Measurements from ENCODE around the gene SLC12A7.

The SLC12A7 gene

GRCh38 chr5:1033178-1033577 is 78.7 kb downstream of the SLC12A7 start:
- H3F3A ChIP-seq (ENCODE audit: low read depth), result no peaks in the 10 kb centered on the region
- no peak overlapping the region for H3K4me3 ChIP-seq (ENCODE audit: low read length, poor library complexity, severe bottlenecking)
- H3K9ac ChIP-seq (ENCODE audit: low read depth, low read length, poor library complexity, severe bottlenecking), result no peak overlapping the region
- no peak overlapping the region for H2AFZ ChIP-seq (ENCODE audit: low read length)
- H3K9me2 ChIP-seq (replicated peaks; ENCODE audit: low read depth, low read length), result no peaks in the 10 kb centered on the region
- no peak for TF ChIP-seq EZH2phosphoT487 (IDR thresholded peaks at IDR 0.05; ENCODE audit: borderline replicate concordance)
- TF ChIP-seq, protein P1, sequence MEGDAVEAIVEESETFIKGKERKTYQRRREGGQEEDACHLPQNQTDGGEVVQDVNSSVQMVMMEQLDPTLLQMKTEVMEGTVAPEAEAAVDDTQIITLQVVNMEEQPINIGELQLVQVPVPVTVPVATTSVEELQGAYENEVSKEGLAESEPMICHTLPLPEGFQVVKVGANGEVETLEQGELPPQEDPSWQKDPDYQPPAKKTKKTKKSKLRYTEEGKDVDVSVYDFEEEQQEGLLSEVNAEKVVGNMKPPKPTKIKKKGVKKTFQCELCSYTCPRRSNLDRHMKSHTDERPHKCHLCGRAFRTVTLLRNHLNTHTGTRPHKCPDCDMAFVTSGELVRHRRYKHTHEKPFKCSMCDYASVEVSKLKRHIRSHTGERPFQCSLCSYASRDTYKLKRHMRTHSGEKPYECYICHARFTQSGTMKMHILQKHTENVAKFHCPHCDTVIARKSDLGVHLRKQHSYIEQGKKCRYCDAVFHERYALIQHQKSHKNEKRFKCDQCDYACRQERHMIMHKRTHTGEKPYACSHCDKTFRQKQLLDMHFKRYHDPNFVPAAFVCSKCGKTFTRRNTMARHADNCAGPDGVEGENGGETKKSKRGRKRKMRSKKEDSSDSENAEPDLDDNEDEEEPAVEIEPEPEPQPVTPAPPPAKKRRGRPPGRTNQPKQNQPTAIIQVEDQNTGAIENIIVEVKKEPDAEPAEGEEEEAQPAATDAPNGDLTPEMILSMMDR (conservative IDR thresholded peaks at IDR 0.05; ENCODE audit: low read length), result no peak
- H3K79me2 ChIP-seq (ENCODE audit: insufficient read depth, low read length), result peaks cover 5% of the 10 kb centered on the region; the same call in 1 of the 2 replicates
- H3K4me1 ChIP-seq (ENCODE audit: insufficient read depth, low read length, poor library complexity, severe bottlenecking), result no peaks in the 10 kb centered on the region
- H3K9me3 ChIP-seq (ENCODE audit: insufficient read depth, low read depth, low read length), result no peaks in the 10 kb centered on the region
- no peak overlapping the region for H3K4me2 ChIP-seq (ENCODE audit: low read depth, low read length, poor library complexity, severe bottlenecking)
- H3K36me3 ChIP-seq (ENCODE audit: insufficient read depth, low read length), result peaks cover 21% of the 10 kb centered on the region; the same call in 1 of the 2 replicates
- peaks cover 2% of the 10 kb centered on the region for H4K20me1 ChIP-seq (ENCODE audit: insufficient read depth, low read length, poor library complexity, severe bottlenecking)
- no peaks in the 10 kb centered on the region for H3K27me3 ChIP-seq (ENCODE audit: insufficient read depth, low read length, poor library complexity, severe bottlenecking)

GRCh38 chr5:1032551-1033027 is 79.3 kb downstream of the SLC12A7 start:
- H3K36me3 ChIP-seq (ENCODE audit: insufficient read depth, low read length), result peaks cover 21% of the 10 kb centered on the region; the same call in 1 of the 2 replicates
- H3K4me3 ChIP-seq (ENCODE audit: low read length, poor library complexity, severe bottlenecking), result no peak overlapping the region

DNA sequence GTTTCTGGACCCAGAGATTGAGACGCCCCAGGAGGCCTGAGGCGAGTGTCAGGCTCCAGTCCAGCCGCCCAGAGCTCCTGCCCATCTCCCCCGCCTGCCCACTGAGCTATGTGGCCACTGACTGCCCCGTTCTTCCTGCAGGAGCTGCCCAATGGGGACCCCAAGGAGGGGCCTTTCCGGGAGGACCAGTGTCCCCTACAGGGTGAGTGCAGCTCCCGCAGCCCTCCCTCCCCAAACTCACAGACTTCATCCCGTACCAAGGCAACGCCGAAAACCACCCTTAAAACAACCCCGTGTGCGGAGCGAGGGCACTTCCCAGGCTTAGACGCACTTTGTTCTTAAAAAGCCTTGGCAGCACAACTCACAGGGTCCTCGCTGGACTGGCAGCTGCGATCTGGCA is 79.9 kb downstream of the SLC12A7 start:
- Histone ChIP-seq H3K4me1 (ENCODE audit: insufficient read depth, low read length, poor library complexity, severe bottlenecking) (no peaks in the 10 kb centered on the region), H3K9me3 (ENCODE audit: insufficient read depth, low read depth, low read length) (no peaks in the 10 kb centered on the region), H3K9ac (ENCODE audit: low read depth, low read length, poor library complexity, severe bottlenecking) (no peak overlapping the region), H3K79me2 (ENCODE audit: insufficient read depth, low read length) (peaks cover 5% of the 10 kb centered on the region; the same call in 1 of the 2 replicates), H3K4me3 (ENCODE audit: low read length, poor library complexity, severe bottlenecking) (no peak overlapping the region), H3F3A (ENCODE audit: low read depth) (no peaks in the 10 kb centered on the region), H3K36me3 (ENCODE audit: insufficient read depth, low read length) (peaks cover 21% of the 10 kb centered on the region; the same call in 1 of the 2 replicates), H4K20me1 (ENCODE audit: insufficient read depth, low read length, poor library complexity, severe bottlenecking) (peaks cover 2% of the 10 kb centered on the region), H3K9me2 (replicated peaks; ENCODE audit: low read depth, low read length) (no peaks in the 10 kb centered on the region), H2AFZ (ENCODE audit: low read length) (no peak overlapping the region), H3K27me3 (ENCODE audit: insufficient read depth, low read length, poor library complexity, severe bottlenecking) (no peaks in the 10 kb centered on the region), H3K4me2 (ENCODE audit: low read depth, low read length, poor library complexity, severe bottlenecking) (no peak overlapping the region)
- no peak for TF ChIP-seq EZH2phosphoT487 (IDR thresholded peaks at IDR 0.05; ENCODE audit: borderline replicate concordance)
- TF ChIP-seq, protein P1 (conservative IDR thresholded peaks at IDR 0.05; ENCODE audit: low read length), result no peak

More at GRCh38 chr5:1032551-1033027, 79.3 kb downstream of the SLC12A7 start:
- Histone ChIP-seq H3K4me1 (ENCODE audit: insufficient read depth, low read length, poor library complexity, severe bottlenecking) (no peaks in the 10 kb centered on the region), H3K9ac (ENCODE audit: low read depth, low read length, poor library complexity, severe bottlenecking) (no peak overlapping the region), H3K4me2 (ENCODE audit: low read depth, low read length, poor library complexity, severe bottlenecking) (no peak overlapping the region), H3K9me2 (replicated peaks; ENCODE audit: low read depth, low read length) (no peaks in the 10 kb centered on the region), H3F3A (ENCODE audit: low read depth) (no peaks in the 10 kb centered on the region), H3K79me2 (ENCODE audit: insufficient read depth, low read length) (peaks cover 5% of the 10 kb centered on the region; the same call in 1 of the 2 replicates), H2AFZ (ENCODE audit: low read length) (no peak overlapping the region), H4K20me1 (ENCODE audit: insufficient read depth, low read length, poor library complexity, severe bottlenecking) (peaks cover 2% of the 10 kb centered on the region), H3K27me3 (ENCODE audit: insufficient read depth, low read length, poor library complexity, severe bottlenecking) (no peaks in the 10 kb centered on the region), H3K9me3 (ENCODE audit: insufficient read depth, low read depth, low read length) (no peaks in the 10 kb centered on the region)
- no peak for TF ChIP-seq EZH2phosphoT487 (IDR thresholded peaks at IDR 0.05; ENCODE audit: borderline replicate concordance)
- TF ChIP-seq, protein P1 (conservative IDR thresholded peaks at IDR 0.05; ENCODE audit: low read length), result no peak

Data from Loucy (cell line).